GM19372 (cell line): ENCODE results near the gene SCAMP4.
"Not testable (repeated sequence)": the region's sequence is repeated elsewhere in the genome, so short reads cannot be mapped to it uniquely, and the experiment has no call there.

Source experiments
- ATAC-seq: cut with Tn5 transposase; IDR thresholded peaks from one replicate; pipeline ENCODE4 v1.9.1; 2021; ENCODE audit warnings: mild to moderate bottlenecking, low read depth, moderate library complexity; ENCODE audit not compliant: unreplicated experiment

The SCAMP4 gene

DNA sequence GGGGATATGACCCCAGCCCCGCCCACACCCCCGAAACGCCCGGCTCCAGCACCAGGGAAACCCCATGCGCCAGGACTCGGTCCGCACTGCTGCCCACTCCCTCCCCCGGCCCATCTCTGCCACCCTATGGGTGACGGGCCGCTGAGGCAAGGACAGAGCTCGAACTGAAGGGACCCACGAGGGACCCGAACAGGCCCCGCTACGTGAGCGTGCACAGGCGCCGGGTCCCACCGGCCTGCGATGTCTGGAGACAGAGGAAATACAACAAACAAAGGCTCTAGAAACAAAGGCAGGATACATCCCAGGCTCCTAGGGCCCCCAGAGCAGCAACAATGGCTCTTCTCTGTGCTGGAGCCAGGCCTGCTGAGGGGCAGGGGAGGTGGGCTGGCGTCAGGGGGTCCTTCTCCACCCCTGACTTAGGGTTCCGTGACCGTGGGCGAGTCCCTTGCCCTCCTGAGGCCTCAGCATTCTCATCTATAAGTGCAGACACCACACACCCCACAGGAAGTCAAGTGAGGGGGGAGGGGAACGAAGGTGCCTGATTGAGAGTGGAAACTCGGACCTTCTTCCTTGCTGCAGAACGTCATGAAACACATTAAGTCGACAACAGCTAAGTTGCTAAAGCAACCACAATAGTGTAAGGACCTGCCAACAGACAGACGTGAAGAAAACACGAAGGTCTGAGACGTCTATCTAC is 23.0 kb upstream of the SCAMP4 start:
- no peak for ATAC-seq

DNA sequence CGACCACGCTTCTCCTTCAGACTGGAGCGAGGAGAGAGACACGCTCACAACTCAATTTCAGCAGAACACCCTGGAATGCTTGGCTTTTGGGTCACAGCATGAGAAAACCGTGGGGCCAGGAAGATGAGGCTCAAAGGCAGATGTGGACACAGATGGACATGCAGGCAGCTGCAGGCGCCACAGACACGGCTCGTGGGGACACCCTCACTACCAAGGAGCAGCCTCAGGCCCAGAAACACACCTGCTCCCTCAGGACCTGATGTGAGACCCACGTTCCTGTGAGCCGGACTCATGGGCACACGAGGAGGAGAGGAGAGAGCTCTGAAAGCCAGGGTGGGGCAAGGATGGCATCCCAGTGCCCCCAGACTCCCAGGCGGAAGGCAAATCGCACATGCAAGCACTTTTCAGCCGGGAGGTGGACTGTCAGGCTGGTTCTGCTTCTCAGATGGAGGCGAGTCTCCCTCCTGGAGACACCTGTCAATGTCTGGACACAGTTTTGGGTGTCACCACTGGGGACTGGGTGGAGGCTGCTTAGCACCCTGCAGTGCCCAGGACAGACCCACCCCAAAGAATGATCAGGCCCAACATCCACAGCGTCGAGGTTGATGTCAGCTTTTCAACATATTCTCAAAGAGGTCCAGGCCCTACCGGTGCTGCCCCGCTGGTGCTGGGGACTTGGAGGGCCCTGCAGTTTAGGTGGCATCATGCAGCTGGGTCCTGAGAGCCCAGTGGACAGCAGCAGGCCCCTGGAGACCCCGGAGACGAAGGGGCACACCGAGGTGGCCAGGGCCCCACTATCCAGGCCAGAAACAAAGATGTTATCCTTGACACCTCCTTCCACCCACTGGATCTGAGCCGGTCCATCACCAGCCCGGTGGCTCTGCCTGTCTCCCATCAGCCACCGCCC is 22.2 kb upstream of the SCAMP4 start:
- ATAC-seq, result no peak

DNA sequence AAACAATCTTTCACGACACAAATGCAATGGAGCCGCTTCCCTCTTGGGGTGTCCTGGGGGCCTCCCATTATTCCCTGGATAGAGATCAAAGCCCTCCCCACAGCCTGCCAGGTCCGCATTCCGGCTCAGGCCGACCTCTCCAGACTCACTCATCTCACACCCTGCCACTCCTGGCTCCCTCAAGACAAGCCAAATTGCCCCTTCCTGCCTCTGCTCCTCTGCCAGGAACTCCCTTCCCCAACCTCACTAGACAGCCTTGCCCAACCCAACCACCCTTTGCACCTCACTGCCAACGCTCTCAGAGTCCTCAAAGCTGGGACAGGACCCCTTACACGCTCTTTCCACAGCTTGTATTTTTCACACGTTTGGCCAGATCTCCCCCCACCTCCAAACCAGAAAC is 21.4 kb upstream of the SCAMP4 start:
- no peak for ATAC-seq

DNA sequence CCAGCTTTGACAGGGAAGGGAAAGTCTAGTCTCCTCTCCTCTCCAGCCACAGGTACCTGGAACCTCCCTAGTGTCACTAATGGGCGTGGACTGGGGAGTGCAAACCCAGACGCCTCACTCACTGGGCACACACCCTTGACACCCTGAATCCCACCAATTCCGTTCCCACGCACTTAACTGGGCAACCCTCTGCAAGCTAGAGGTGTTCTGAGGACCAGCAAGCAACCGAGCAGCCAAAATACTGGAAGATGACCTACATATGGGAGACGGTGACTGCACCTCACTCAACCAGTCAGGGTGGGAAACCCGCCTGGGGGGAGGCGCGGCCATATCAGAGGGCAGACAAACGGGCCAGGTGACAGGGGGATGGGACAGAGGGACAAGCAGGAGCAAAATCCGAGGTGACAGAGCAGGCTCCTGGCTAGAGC is 20.9 kb upstream of the SCAMP4 start:
- no peak for ATAC-seq

DNA sequence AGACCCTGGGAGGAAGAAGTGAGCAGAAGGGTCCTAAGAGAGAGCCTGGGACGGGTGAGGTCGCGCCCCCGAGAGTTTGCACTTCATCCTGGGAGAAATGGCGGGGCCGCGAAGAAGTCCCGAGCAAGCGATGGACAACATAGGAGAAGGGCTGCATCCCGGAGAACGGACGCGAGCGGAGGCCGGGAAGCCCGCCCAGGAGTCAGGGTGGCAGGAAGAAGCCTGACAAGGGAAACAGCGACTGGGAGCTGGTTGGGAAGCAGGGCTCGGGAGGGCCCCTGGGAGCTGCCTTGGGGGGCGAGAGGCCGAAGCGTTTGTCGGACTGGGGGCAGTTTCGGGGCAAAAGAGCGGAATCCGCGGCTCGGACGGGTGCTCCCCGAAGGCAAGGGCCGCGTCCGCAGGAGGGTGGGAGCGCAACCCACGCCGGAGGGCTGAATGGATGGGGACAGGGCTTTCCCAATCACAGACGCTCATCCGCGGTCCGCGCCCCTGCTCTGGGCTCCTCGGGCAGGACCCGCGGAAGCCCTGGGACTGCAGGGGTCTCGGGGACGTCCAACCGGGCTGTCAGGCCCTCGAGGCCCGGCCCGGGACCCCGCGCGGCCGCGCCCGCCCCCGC is 20.4 kb upstream of the SCAMP4 start:
- peak; percentile 11 for ATAC-seq

DNA sequence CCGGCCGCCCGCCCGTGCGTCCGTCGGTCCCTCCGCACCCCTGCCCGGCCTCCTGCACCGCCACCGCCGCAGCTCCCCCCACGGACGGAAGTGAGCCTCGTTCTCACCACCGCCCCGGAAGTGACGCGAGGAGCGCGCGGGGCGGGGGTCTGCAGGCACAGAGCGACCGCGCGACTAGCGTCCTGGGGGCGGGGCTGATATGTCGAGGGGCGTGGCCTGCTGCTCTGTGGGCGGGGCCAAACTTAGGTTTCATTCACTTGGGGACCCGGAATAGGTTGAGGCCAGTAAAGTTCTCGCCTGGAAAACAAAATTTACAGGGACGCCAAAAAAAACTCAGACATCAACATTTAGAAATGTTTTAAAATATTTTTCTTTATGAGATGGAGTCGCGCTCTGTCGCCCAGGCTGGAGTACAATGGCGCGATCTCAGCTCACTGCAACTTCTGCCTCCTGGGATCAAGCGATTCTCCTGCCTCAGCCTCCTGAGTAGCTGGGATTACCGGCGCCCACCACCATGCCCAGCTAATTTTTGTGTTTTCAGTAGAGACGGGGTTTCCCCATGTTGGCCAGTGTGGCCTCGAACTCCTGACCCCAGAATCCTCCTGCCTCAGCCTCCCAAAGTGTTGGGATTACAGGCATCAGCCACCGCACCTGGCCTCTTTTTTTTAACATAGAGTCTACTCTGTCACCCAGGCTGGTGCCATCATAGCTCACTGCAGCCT is 19.6 kb upstream of the SCAMP4 start, which contains the start of gene ABHD17A:
ABHD17A (minus strand) TSS at position 99 of the 722 bp plus-strand sequence. CDS start 3,930 bp downstream, outside the sequence.
- peak; percentile 92 for ATAC-seq

DNA sequence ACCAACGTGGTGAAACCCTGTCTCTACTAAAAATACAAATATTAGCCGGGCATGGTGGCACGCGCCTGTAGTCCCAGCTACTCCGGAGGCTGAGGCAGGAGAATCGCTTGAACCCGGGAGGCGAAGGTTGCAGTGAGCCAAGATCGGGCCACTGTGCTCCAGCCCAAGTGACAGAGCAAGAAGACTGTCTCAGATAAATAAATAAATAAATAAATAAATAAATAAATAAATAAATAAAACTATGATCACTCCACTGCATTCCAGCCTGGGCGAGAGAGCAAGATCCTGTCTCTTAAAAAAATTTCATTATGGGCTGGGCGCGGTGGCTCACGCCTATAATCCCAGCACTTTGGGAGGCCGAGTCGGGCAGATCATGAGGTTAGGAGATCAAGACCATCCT is 18.8 kb upstream of the SCAMP4 start:
- not testable (repeated sequence) for ATAC-seq

DNA sequence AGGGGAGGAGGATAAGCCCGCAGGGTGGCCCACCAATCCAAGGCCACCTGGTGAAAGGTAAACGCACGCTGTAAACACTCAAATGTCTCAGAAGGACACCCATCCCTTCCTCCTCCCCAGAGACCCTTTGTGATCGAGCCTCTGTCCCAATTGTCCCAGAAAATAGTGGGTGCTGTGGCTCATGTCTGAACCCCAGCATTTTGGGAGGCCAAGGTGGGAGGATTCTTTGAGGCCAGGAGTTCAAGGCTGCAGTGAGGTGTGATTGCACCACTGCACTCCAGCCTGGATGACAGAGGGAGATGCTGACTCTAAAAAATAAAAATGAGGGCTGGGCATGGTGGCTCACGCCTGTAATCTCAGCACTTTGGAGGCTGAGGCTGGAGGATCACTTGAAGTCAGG is 16.8 kb upstream of the SCAMP4 start:
- ATAC-seq, result no peak

DNA sequence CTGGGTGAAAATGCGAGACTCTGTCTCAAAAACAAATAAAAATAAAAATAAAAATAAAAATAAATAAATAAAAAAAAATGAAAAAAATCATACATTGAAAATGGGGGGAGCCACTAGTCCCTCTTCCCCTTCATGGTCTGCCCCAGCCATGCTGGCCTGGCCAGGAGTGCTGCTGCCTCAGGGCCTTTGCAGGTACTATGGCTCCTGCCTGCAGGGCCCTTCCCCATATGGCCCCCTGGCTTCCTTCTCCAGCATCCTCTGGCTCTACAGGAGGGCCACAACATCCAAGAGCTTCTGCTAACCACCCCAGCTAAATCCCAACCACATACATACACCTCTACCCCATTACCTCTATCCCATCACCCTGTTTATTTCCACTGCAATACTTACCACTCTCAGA is 15.3 kb upstream of the SCAMP4 start:
- no peak for ATAC-seq

DNA sequence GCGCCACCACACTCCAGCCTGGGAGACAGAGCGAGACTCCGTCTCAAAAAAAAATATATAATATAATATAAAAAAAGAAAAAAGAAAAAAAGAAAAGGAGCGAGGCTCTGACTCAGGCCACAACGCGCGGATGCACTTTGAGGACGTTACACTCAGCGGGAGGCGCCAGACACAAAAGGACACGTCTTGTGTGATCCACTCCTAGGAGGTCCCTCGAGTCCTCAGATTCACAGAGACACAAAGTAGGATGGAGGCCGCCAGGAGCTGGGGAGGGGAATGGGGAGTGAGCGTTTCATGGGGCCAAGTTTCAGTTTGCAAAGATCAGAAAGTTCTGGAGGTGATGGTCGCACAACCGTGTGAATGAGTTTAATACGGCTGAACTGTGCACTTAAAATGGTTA is 11.4 kb upstream of the SCAMP4 start:
- no peak for ATAC-seq

DNA sequence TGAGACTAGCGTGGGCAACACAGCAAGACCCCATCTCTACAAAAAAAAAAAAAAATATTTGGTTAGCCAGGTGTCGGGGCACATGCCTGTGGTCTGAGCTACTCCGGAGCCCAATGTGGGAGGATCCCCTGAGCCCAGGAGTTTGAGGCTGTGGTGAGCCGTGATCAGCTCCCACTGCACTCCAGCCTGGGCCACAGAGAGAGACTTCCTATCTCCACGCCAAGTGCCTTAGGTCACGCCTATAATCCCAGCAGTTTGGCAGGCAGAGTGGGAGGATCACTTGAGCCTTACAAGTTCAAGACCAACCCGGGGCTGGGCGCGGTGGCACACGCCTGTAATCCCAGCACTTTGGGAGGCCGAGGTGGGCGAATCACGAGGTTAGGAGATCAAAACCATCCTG is 8.7 kb upstream of the SCAMP4 start:
- no peak for ATAC-seq

DNA sequence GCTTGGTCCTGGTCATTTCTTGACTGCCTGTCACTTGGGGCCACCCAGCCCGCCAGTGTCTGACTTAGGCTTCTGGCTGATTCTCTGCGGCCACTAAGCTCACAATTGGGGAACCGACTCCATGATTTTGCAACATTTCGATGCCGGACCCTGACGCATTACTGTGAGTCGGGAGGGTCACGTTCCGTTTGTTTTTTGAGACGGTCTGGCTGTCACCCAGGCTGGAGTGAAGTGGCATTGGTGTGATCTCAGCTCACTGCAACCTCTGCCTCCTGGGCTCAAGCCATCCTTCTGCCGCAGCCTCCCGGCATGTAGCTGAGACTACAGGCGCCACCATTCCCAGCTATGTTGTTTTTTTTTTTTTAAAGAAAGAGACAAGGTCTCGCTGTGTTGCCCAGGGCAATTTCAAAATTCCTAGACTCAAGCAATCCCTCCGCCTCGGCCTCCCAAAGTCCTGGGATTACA is 3.2 kb upstream of the SCAMP4 start:
- no peak for ATAC-seq

DNA sequence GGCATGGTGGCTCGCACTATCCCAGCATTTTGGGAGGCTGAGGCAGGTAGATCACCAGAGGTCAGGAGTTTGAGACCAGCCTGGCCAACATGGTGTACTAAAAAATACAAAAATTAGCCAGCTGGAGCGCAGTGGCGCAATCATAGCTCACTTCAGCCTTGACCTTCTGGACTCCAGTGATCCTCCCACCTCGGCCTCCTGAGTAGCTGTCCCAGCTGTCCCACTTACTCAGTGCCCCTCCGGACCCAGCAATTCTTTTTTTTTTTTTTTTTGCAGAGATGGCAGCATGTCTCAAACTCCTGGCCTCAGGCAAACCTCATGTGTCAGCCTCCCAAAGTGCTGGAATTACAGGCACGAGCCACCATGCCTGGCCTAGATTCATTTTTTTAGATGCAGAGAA is 2.3 kb upstream of the SCAMP4 start:
- no peak for ATAC-seq

DNA sequence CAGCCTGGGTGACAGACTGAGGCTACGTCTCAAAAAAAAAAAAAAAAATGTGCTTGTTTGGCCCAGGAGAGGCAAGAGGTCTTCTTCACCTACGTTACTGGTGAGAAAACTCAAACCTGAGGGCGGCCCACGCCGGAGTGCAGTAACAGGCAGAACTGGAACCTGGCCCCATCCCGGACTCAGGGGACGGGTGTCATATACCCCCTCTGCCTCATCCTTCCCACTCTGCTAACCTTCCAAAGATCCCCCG is 414 bp upstream of the SCAMP4 start:
- peak; percentile 3 for ATAC-seq

DNA sequence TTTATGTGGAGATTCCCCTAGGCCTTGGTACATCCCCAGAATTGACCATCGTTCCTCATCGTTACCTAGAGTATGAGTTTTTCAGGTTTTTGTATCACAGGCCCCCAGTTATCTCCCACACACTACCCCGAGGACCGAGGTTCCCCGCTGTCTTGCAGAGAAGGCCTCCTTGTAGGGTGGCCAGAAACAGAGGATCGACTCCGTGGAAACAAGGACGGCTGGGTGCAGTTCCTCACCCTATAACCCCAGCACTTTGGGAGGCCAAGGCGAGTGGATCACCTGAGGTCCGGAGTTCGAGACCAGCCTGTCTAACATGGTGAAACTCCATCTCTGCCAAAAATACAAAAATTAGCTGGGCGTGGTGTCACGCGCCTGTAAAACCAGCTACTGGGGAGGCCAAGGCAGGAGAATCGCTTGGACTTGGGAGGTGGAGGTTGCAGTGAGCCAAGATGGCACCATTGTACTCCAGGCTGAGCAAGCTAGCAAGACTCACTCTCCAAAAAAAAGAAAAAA is 720 bp downstream of the SCAMP4 start:
- no peak for ATAC-seq

DNA sequence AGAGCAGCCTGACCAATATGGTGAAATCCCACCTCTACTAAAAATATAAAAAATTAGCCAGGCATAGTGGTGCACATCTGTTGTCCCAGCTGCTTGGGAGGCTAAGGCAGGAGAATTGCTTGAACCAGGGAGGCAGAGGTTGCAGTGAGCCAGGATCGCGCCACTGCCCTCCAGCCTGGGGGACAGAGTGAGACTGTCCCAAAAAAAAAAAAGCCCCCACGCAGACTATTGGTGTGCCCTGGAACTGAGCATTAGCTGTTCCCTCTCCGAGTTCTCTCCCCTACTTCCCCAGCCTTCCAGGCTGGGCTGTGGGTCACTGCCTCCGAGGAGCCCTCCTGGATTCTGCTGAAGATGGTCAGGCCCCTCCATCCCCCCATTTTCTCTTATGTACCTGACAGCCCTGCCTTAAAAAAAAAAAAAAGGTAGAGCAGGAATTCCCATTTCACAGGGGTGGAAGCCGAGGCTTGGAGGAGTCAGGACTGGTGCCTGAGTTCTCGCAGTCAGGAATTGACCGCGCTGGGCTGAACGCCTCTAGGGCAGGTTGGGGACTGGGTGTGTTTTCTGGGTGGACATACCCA is 1.9 kb downstream of the SCAMP4 start:
- no peak for ATAC-seq

DNA sequence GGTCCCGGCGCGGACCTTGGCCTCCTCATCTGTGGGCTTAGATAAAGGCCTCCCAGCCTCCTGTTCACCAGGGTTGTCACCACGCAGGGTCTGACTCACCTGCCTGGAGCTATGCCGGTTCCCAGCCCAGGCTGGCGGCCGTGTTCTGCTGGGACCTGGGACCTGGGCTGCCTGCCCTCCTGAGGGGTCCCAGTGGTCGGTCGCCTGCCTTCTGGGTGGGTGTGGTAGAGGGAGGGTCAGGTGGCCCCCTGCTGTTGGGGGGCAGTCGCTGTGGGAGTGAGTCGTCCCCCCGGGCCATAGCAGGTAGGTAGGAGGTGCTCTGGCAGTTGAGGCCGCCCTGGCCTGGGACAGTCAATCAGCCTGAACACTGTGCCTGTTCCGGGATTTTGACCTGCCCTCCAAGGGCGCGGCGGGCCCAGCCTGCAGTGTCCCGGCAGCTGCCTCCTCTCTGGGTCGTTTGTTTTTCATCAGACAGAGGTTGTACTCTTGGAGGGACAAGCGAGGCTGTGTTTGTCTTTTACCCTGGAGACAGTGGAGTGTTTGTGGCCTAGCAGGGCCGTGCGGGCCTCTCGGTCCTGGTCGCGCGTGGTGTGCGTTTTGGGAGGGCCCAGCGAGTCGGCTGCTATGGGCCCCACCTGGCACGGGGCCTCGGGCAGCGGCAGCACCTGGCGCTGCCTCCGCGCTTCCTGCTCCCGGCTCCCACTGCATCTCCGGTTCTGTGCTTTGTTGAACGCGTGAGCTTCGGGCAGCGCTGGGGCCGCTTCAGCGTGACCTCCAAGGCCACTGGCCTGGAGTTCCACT is 2.6 kb downstream of the SCAMP4 start:
- no peak for ATAC-seq

DNA sequence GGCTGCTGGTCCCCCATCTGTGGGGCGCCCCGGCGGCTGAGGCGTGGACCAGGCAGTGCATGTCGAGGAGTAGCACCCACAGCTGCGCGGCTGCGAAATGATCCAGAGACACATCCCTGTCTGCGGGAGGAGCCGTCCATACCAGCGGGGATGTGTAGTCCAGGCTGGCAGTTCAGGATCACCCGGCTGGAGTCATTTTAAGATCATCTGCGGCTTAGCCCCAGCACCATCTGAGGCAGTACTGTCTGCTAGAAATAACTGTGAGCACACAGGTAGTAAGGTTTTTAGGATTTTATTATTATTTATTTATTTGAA is 3.1 kb downstream of the SCAMP4 start:
- ATAC-seq, result no peak

DNA sequence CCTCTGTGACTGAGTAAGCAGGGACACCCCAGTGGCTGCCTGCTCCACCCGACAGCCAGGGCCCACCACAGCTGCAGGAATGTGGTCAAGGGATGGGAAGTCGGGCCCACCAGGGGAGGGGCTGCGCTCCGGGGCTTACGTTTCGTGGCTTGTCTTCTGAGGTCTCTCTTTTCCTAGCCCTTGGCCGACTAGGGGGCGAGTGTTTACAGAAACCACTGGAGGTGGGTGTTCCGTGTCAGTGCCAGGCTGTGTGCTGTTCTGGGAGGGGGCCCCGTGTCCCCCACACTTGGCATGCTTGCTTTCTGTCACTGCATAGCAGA is 4.5 kb downstream of the SCAMP4 start:
- ATAC-seq, result no peak

DNA sequence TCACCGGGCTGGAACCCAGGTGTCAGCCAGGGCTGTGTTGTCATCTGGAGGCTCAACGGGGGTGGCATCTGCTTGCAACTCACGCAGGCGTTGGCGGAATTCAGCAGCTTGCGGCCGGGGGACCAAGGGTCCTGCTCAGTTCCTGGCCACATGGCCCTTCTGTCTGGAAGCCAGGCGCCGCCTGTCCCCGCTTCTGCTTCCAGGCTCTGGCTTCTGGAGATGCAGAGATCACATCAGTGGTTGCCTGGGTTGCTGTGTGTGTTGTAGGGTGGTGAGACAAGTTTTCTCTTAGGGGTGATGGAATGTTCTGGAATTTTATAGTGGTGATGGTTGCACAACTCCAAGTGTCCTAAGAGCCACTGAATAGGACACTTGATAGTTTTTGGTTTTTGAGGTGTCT is 5.0 kb downstream of the SCAMP4 start:
- no peak for ATAC-seq
